ENCODE results near the gene CPXM1.

Gene CPXM1

DNA sequence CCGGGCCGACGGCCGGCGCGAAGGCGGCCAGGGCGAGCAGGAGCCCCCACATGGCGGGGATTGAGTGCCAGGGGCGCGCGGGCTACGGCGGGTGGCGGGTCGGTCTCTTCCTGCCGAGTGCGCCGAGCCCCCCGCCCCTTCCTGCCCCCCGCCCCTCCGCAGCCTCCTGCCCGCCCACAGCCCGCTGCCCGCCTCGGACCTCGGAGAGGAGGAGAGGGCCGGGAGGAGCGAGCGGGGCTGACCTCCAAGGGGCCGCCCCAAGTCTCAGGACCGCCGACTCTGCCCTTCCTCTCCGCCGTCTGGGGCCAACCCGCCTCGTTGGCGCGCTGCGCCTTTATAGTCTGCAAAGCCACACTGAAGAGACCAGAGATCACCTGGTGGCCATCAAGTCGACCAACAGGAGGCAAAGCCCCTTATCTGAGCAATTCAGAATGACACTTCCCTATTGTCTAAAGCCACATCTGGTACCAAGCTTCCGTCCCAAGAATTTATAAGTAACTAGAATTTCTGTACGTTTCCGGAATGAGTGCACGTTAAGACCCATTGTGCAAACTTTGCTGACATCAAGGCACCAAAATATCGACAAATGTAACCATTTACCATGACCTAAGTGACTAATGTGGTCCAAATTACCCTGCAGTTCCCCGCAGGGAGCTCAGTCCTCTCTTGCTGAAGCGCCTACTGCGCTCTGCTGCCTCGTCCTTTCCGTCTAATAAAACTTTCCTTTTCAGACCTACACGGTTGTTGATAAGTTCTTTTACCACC, at the start of gene CPXM1:
CPXM1 (minus strand) TSS at position 107 of the 765 bp plus-strand sequence; CDS start at position 52, 55 bp downstream.
- peak within 1 kb of the TSS; percentile 60 for H3K4me3 ChIP-seq (ENCODE audit: low read depth, low read length)
- POLR2A ChIA-PET, result no interaction called here
- CTCF ChIA-PET, result no interaction called here
- no peak for DNase-seq (ENCODE audit: low read depth, low spot score)
- TF ChIP-seq, protein P1, sequence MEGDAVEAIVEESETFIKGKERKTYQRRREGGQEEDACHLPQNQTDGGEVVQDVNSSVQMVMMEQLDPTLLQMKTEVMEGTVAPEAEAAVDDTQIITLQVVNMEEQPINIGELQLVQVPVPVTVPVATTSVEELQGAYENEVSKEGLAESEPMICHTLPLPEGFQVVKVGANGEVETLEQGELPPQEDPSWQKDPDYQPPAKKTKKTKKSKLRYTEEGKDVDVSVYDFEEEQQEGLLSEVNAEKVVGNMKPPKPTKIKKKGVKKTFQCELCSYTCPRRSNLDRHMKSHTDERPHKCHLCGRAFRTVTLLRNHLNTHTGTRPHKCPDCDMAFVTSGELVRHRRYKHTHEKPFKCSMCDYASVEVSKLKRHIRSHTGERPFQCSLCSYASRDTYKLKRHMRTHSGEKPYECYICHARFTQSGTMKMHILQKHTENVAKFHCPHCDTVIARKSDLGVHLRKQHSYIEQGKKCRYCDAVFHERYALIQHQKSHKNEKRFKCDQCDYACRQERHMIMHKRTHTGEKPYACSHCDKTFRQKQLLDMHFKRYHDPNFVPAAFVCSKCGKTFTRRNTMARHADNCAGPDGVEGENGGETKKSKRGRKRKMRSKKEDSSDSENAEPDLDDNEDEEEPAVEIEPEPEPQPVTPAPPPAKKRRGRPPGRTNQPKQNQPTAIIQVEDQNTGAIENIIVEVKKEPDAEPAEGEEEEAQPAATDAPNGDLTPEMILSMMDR (IDR thresholded peaks at IDR 0.05; ENCODE audit: insufficient read depth, low read length, missing control alignments), result no peak

GRCh38 chr20:2849529-2849928, 49.1 kb upstream of the CPXM1 start:
- no peak for DNase-seq (ENCODE audit: low read depth, low spot score)
- CTCF ChIA-PET, result interaction anchor here (0.9 to 16.5 kb wide), 5 partner anchors 8 to 163 kb away, joined by 3 to 337 read pairs (median 6); no protein-coding TSS in a partner anchor
- POLR2A ChIA-PET, result interaction anchor here (1.0 kb wide), 1 partner anchor 11 kb away, joined by 3 read pairs; no protein-coding TSS in a partner anchor
- TF ChIP-seq, protein P1 (IDR thresholded peaks at IDR 0.05; ENCODE audit: insufficient read depth, low read length, missing control alignments), result no peak
- H3K4me3 ChIP-seq (ENCODE audit: low read depth, low read length), result no peak overlapping the region

GRCh38 chr20:2847802-2848201, 47.4 kb upstream of the CPXM1 start:
- ChIA-PET CTCF (interaction anchor here (1.6 to 16.5 kb wide), 2 partner anchors 10 to 91 kb away, joined by 6 to 337 read pairs; no protein-coding TSS in a partner anchor), POLR2A (no interaction called here)
- TF ChIP-seq, protein P1 (IDR thresholded peaks at IDR 0.05; ENCODE audit: insufficient read depth, low read length, missing control alignments), result no peak
- DNase-seq (ENCODE audit: low read depth, low spot score), result no peak
- H3K4me3 ChIP-seq (ENCODE audit: low read depth, low read length), result no peak overlapping the region

- ChIA-PET POLR2A (no interaction called here), CTCF (interaction anchor here (16.5 kb wide), 1 partner anchor 90 kb away, joined by 337 read pairs; no protein-coding TSS in a partner anchor)
- DNase-seq (ENCODE audit: low read depth, low spot score), result no peak
- TF ChIP-seq, protein P1 (IDR thresholded peaks at IDR 0.05; ENCODE audit: insufficient read depth, low read length, missing control alignments), result no peak
- no peak overlapping the region for H3K4me3 ChIP-seq (ENCODE audit: low read depth, low read length)
These were observed 46.3 kb upstream of the CPXM1 start for GRCh38 chr20:2846698-2847097.

GRCh38 chr20:2845607-2846006, 45.2 kb upstream of the CPXM1 start:
- DNase-seq (ENCODE audit: low read depth, low spot score), result no peak
- TF ChIP-seq, protein P1 (IDR thresholded peaks at IDR 0.05; ENCODE audit: insufficient read depth, low read length, missing control alignments), result no peak
- ChIA-PET CTCF (interaction anchor here (1.2 to 16.5 kb wide), 2 partner anchors 11 to 89 kb away, joined by 3 to 337 read pairs; no protein-coding TSS in a partner anchor), POLR2A (no interaction called here)
- H3K4me3 ChIP-seq (ENCODE audit: low read depth, low read length), result no peak overlapping the region

GRCh38 chr20:2840967-2841531, 40.6 kb upstream of the CPXM1 start:
- peak overlapping the region; percentile 87 for H3K4me3 ChIP-seq (ENCODE audit: low read depth, low read length)
- TF ChIP-seq, protein P1 (IDR thresholded peaks at IDR 0.05; ENCODE audit: insufficient read depth, low read length, missing control alignments), result no peak
- no peak for DNase-seq (ENCODE audit: low read depth, low spot score)
- ChIA-PET POLR2A (interaction anchor here (0.7 to 0.9 kb wide), 2 partner anchors 8 to 18 kb away, joined by 3 read pairs; no protein-coding TSS in a partner anchor), CTCF (interaction anchor here (0.8 to 2.8 kb wide), 4 partner anchors 10 to 160 kb away, joined by 3 to 11 read pairs (median 6); no protein-coding TSS in a partner anchor)
